ENCODE results near the gene CDS2. TPM values are rescaled to one million over a fixed set of nuclear protein-coding genes. Genes with fewer than 3 reads are reported as not detected.

CDS2 gene
- total RNA-seq, 1 donor from 2014 or later, result 44.9 TPM

DNA sequence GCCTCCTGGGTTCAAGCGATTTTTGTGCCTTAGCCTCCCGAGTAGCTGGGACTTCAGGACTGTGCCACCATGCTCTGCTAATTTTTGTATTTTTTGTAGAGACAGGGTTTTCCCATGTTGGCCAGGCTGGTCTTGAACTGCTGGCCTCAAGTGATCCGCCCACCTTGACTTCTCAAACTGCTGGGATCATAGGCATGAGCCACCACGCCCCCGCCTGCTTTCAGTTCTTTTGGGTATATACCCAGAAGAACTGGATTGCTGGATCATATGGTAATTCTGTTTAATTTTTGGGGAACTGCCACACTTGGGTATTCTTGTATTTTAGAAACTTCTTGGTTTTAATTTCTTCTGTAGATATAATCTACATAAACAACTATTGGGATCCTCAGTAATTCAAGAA, 17.0 kb downstream of the CDS2 start:
- Mint-ChIP-seq H3K4me1 (peaks cover 2% of the 10 kb centered on the region), H3K9me3 (no peaks in the 10 kb centered on the region), H3K36me3 (no peaks in the 10 kb centered on the region), H3K4me3 (no peak overlapping the region), H3K27me3 (ENCODE audit: low read depth) (no peaks in the 10 kb centered on the region), H3K27ac (no peak overlapping the region)
- TF ChIP-seq CTCF (IDR thresholded peaks at IDR 0.05; ENCODE audit: unreplicated experiment), result no peak
- no peak for DNase-seq (ENCODE audit: low spot score in 2 of 2, unreplicated experiment in 2 of 2)

DNA sequence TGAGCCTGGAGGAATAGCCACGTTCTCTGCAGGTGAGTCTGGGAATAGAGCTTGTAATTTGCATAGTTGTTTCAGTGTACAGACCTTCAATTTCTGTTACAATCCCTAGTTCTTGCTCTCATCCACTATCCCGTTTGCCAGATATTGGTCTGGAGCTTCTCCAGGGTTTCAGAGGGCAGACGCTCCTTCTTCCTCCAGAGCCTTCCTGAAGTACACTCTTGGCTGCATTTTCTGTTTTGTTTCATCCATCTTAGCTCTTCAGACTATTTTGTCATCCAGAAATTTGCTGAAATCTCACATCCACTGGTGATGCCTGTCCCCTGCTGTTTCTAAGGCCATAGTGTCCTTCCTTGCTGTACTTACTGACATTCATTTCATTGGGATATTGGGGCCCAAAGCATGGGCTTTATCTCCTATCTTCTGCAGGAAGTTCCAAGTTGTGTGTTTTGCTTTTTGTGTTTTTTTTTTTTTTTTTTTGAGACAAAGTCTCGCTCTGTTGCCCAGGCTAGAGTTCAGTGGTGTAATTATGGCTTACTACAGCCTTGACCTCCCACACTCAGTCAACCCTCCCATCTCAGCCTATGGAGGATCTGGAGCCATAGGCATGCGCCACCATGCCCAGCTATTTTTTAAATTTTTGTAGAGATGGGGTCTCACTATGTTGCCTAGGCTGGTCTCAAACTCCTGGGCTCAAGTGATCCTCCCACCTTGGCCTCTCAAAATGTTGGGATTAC, 18.7 kb downstream of the CDS2 start:
- TF ChIP-seq CTCF (IDR thresholded peaks at IDR 0.05; ENCODE audit: unreplicated experiment), result no peak
- DNase-seq (ENCODE audit: low spot score in 2 of 2, unreplicated experiment in 2 of 2), result no peak
- Mint-ChIP-seq H3K27ac (no peak overlapping the region), H3K9me3 (no peaks in the 10 kb centered on the region), H3K4me1 (peaks cover 2% of the 10 kb centered on the region), H3K36me3 (no peaks in the 10 kb centered on the region), H3K4me3 (no peak overlapping the region), H3K27me3 (ENCODE audit: low read depth) (no peaks in the 10 kb centered on the region)

- Mint-ChIP-seq H3K27ac (no peak overlapping the region), H3K36me3 (no peaks in the 10 kb centered on the region), H3K9me3 (no peaks in the 10 kb centered on the region), H3K4me1 (no peaks in the 10 kb centered on the region), H3K4me3 (no peak overlapping the region), H3K27me3 (ENCODE audit: low read depth) (no peaks in the 10 kb centered on the region)
- TF ChIP-seq CTCF (IDR thresholded peaks at IDR 0.05; ENCODE audit: unreplicated experiment), result no peak
- DNase-seq (ENCODE audit: low spot score in 2 of 2, unreplicated experiment in 2 of 2), result no peak
Observed at GRCh38 chr20:5146099-5146668, 19.4 kb downstream of the CDS2 start.

- no peak for TF ChIP-seq CTCF (IDR thresholded peaks at IDR 0.05; ENCODE audit: unreplicated experiment)
- Mint-ChIP-seq H3K27me3 (ENCODE audit: low read depth) (no peaks in the 10 kb centered on the region), H3K27ac (no peak overlapping the region), H3K36me3 (no peaks in the 10 kb centered on the region), H3K9me3 (no peaks in the 10 kb centered on the region), H3K4me3 (no peak overlapping the region), H3K4me1 (no peaks in the 10 kb centered on the region)
- DNase-seq (ENCODE audit: low spot score in 2 of 2, unreplicated experiment in 2 of 2), result no peak
Observed at GRCh38 chr20:5146871-5147592, 20.2 kb downstream of the CDS2 start.

DNA sequence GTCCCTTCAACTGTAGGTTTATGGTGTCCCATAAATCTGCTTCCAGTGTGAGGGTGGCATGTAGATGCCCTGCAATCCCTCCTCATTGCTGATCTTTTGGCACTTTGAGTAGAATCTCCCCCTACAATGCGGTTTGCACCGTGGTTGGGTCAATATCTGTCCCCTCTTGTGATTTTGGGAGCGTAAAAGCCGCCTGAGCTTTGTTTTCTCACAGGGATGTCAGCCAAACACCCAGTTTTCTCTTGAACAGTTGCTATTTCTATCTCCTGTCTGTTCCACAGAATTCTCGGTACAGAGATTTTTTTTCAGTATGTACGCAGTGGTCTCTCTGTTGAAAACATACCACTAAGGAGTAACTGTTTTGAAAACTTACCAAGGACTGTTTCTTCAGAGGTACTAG, 21.8 kb downstream of the CDS2 start:
- no peak overlapping the region for H3K4me3 Mint-ChIP-seq
- H3K27me3 Mint-ChIP-seq (ENCODE audit: low read depth), result no peaks in the 10 kb centered on the region
- no peak overlapping the region for H3K27ac Mint-ChIP-seq
- no peaks in the 10 kb centered on the region for H3K9me3 Mint-ChIP-seq
- no peak for TF ChIP-seq CTCF (IDR thresholded peaks at IDR 0.05; ENCODE audit: unreplicated experiment)
- no peak for DNase-seq (ENCODE audit: low spot score in 2 of 2, unreplicated experiment in 2 of 2)
- peaks cover 1% of the 10 kb centered on the region for H3K4me1 Mint-ChIP-seq
- no peaks in the 10 kb centered on the region for H3K36me3 Mint-ChIP-seq
